ENCODE data around the gene APOBEC3G.
A peak's percentile ranks its signal among the peaks of the same experiment; 100 is the strongest.
"Not testable (repeated sequence)": the region's sequence is repeated elsewhere in the genome, so short reads cannot be mapped to it uniquely, and the experiment has no call there.

The APOBEC3G gene

GRCh38 chr22:39068033-39068785, 8.9 kb upstream of the APOBEC3G start:
- DNase-seq (ENCODE audit: low read depth) = no peak

- DNase-seq (ENCODE audit: low read depth) = no peak
Measured at GRCh38 chr22:39070186-39070585, 6.9 kb upstream of the APOBEC3G start.

- DNase-seq (ENCODE audit: low read depth) = not testable (repeated sequence)
Measured at GRCh38 chr22:39072581-39072981, 4.5 kb upstream of the APOBEC3G start.

GRCh38 chr22:39073981-39074380, 3.1 kb upstream of the APOBEC3G start:
- no peak for DNase-seq (ENCODE audit: low read depth)

- DNase-seq (ENCODE audit: low read depth) = not testable (repeated sequence)
Measured at GRCh38 chr22:39076155-39077025, 685 bp upstream of the APOBEC3G start.

GRCh38 chr22:39077912-39078311, 837 bp downstream of the APOBEC3G start:
- DNase-seq (ENCODE audit: low read depth) = not testable (repeated sequence)

- DNase-seq (ENCODE audit: low read depth) = no peak
Measured at GRCh38 chr22:39078329-39078728, 1.3 kb downstream of the APOBEC3G start.

- not testable (repeated sequence) for DNase-seq (ENCODE audit: low read depth)
Measured at GRCh38 chr22:39079054-39079637, 2.1 kb downstream of the APOBEC3G start.

GRCh38 chr22:39080052-39080762, 3.1 kb downstream of the APOBEC3G start:
- no peak for DNase-seq (ENCODE audit: low read depth)

- no peak for DNase-seq (ENCODE audit: low read depth)
Measured at GRCh38 chr22:39081016-39081415, 3.9 kb downstream of the APOBEC3G start.

GRCh38 chr22:39081598-39081997, 4.5 kb downstream of the APOBEC3G start:
- DNase-seq (ENCODE audit: low read depth) = no peak

- no peak for DNase-seq (ENCODE audit: low read depth)
Measured at GRCh38 chr22:39083212-39084165, 6.4 kb downstream of the APOBEC3G start.

GRCh38 chr22:39084666-39085065, 7.6 kb downstream of the APOBEC3G start:
- no peak for DNase-seq (ENCODE audit: low read depth)

- no peak for DNase-seq (ENCODE audit: low read depth)
Measured at GRCh38 chr22:39087098-39087497, 10.0 kb downstream of the APOBEC3G start.

- DNase-seq (ENCODE audit: low read depth) = no peak
Measured at GRCh38 chr22:39087881-39088684, 11.0 kb downstream of the APOBEC3G start.

GRCh38 chr22:39088685-39089032, 11.6 kb downstream of the APOBEC3G start:
- DNase-seq (ENCODE audit: low read depth) = no peak

GRCh38 chr22:39089928-39090327, 12.9 kb downstream of the APOBEC3G start:
- no peak for DNase-seq (ENCODE audit: low read depth)

GRCh38 chr22:39090426-39091064, 13.5 kb downstream of the APOBEC3G start:
- DNase-seq (ENCODE audit: low read depth) = peak; percentile 67

All from activated T-cell treated with anti-CD3 and anti-CD28 coated beads for 1 hour (primary cell).